IPS-20b (cell line): ENCODE results near the gene PHF5A.

Experiments used
- H3K27ac ChIP-seq: one replicate; pipeline ENCODE4 v1.5.1; 2013; ENCODE audit warnings: low read length
- H3K27me3 ChIP-seq: 2 replicates; pipeline ENCODE4 v1.6.1; 2013; ENCODE audit warnings: mild to moderate bottlenecking, low read length, inconsistent platforms; ENCODE audit not compliant: insufficient read depth
- H3K36me3 ChIP-seq: 2 replicates; pipeline ENCODE4 v1.6.1; 2013; ENCODE audit warnings: low read depth, mild to moderate bottlenecking, inconsistent platforms, low read length, moderate library complexity; ENCODE audit not compliant: insufficient read depth
- H3K4me1 ChIP-seq: 2 replicates; pipeline ENCODE4 v1.6.1; 2013; ENCODE audit warnings: mild to moderate bottlenecking, control low read depth, inconsistent platforms, low read length, moderate library complexity; ENCODE audit not compliant: insufficient read depth
- H3K4me3 ChIP-seq: 2 replicates; pipeline ENCODE4 v1.5.1; 2013; ENCODE audit warnings: mild to moderate bottlenecking, low read length, inconsistent platforms
- H3K9ac ChIP-seq: 2 replicates; pipeline ENCODE4 v1.6.1; 2013; ENCODE audit warnings: low read depth, mild to moderate bottlenecking, inconsistent platforms, low read length, moderate library complexity
- H3K9me3 ChIP-seq: 2 replicates; pipeline ENCODE4 v1.6.1; 2013; ENCODE audit warnings: mild to moderate bottlenecking, low read depth, low read length, inconsistent platforms; ENCODE audit not compliant: insufficient read depth

Gene PHF5A

DNA sequence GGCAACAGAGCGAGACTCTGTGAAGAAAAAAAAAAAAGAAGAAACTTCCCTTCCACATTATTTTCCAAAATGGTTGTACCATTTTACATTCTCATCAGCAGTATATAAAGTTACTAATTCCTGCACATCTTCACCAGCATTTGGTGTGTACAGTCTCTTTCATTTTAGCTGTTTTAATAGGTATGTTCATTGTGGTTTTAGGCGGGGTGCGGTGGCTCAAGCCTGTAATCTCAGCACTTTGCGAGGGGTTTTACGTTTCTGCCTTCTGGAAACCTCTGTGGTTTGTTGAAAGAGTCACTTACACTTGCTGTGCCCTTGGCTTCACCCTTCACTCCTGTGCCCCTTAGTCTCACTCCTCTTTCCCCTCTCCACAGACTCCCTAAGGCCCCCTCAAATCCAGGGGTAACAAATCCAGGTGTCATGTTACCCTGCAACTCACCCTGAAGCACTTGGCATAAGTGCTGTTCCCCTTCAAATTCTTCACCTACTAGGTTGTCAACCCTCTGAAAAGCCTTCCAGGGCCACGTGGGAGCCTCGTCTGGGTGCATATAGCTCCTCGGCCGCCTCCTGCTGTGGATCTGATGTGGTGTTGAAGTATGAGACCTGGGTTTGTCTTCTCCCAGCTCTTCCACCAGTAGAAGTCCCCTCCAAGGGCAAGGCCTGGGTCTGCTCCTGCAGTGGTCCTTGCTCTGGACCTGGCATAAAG, 42.7 kb downstream of the PHF5A start:
- H3K4me3 ChIP-seq, result no peak overlapping the region
- no peaks in the 10 kb centered on the region for H3K27me3 ChIP-seq
- no peak overlapping the region for H3K9ac ChIP-seq
- H3K4me1 ChIP-seq, result no peaks in the 10 kb centered on the region
- no peak overlapping the region for H3K27ac ChIP-seq
- H3K36me3 ChIP-seq, result no peaks in the 10 kb centered on the region
- H3K9me3 ChIP-seq, result no peaks in the 10 kb centered on the region

DNA sequence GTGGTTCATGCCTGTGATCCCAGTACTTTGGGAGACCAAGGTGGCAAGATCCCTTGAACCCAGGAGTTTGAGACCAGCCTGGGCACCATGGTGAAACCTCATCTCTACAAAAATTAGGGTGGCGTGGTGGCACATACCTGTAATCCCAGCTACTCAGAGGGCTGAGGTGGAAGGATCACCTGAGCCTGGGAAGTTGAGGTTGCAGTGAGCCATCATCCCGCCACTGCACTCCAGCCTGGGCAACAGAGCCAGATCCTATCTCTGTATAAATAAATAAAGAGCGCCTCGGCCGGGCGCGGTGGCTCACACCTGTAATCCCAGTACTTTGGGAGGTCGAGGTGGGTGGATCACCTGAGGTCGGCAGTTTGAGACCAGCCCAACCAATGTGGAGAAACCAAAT, 49.8 kb downstream of the PHF5A start:
- Histone ChIP-seq H3K27ac (no peak overlapping the region), H3K4me3 (no peak overlapping the region), H3K27me3 (no peaks in the 10 kb centered on the region)

GRCh38 chr22:41417622-41418390, 50.7 kb downstream of the PHF5A start:
- H3K4me3 ChIP-seq, result no peak overlapping the region
- H3K36me3 ChIP-seq, result no peaks in the 10 kb centered on the region
- H3K27ac ChIP-seq, result no peak overlapping the region
- H3K27me3 ChIP-seq, result no peaks in the 10 kb centered on the region
- H3K9me3 ChIP-seq, result no peaks in the 10 kb centered on the region
- H3K9ac ChIP-seq, result no peak overlapping the region
- H3K4me1 ChIP-seq, result peaks cover 4% of the 10 kb centered on the region; the same call in 1 of the 2 replicates

More for the DNA sequence above, 49.8 kb downstream of the PHF5A start:
- Histone ChIP-seq H3K9ac (no peak overlapping the region), H3K4me1 (peaks cover 4% of the 10 kb centered on the region; the same call in 1 of the 2 replicates), H3K36me3 (no peaks in the 10 kb centered on the region), H3K9me3 (no peaks in the 10 kb centered on the region)

DNA sequence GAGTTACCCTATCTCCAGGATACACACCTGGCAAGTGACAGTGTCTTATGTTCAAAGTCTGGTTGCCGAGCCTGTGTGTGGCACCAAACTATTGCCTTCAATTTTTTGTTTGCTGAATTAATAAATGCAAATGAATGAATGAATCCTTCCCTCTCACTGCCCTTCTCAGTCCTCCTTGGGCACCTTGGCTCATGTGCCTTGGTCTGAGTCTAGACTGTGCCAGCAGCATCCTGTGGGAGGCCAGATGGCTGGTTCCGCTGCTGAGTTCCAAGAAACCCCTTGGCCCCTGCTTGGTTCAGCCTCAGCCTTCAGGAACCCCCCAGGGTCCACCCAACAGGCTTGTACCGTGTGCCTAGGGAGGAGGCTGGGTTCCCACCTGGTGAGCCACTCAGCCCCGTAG, 52.9 kb downstream of the PHF5A start:
- Histone ChIP-seq H3K4me3 (no peak overlapping the region), H3K36me3 (no peaks in the 10 kb centered on the region), H3K27me3 (no peaks in the 10 kb centered on the region), H3K9me3 (no peaks in the 10 kb centered on the region), H3K27ac (no peak overlapping the region), H3K9ac (no peak overlapping the region), H3K4me1 (peaks cover 14% of the 10 kb centered on the region)

- Histone ChIP-seq H3K9me3 (no peaks in the 10 kb centered on the region), H3K36me3 (no peaks in the 10 kb centered on the region), H3K4me1 (peaks cover 14% of the 10 kb centered on the region), H3K27ac (no peak overlapping the region), H3K27me3 (no peaks in the 10 kb centered on the region), H3K4me3 (no peak overlapping the region), H3K9ac (no peak overlapping the region)
Measured at GRCh38 chr22:41411021-41411851, 57.3 kb downstream of the PHF5A start.

- Histone ChIP-seq H3K27ac (no peak overlapping the region), H3K9ac (no peak overlapping the region; the same call in 1 of the 2 replicates), H3K4me1 (peaks cover 14% of the 10 kb centered on the region), H3K27me3 (no peaks in the 10 kb centered on the region), H3K36me3 (no peaks in the 10 kb centered on the region), H3K9me3 (no peaks in the 10 kb centered on the region), H3K4me3 (no peak overlapping the region)
Measured at GRCh38 chr22:41410311-41410751, 58.2 kb downstream of the PHF5A start.
